ENCODE data around the gene ERBIN.
"Not testable (repeated sequence)": the region's sequence is repeated elsewhere in the genome, so short reads cannot be mapped to it uniquely, and the experiment has no call there.

The ERBIN gene

DNA sequence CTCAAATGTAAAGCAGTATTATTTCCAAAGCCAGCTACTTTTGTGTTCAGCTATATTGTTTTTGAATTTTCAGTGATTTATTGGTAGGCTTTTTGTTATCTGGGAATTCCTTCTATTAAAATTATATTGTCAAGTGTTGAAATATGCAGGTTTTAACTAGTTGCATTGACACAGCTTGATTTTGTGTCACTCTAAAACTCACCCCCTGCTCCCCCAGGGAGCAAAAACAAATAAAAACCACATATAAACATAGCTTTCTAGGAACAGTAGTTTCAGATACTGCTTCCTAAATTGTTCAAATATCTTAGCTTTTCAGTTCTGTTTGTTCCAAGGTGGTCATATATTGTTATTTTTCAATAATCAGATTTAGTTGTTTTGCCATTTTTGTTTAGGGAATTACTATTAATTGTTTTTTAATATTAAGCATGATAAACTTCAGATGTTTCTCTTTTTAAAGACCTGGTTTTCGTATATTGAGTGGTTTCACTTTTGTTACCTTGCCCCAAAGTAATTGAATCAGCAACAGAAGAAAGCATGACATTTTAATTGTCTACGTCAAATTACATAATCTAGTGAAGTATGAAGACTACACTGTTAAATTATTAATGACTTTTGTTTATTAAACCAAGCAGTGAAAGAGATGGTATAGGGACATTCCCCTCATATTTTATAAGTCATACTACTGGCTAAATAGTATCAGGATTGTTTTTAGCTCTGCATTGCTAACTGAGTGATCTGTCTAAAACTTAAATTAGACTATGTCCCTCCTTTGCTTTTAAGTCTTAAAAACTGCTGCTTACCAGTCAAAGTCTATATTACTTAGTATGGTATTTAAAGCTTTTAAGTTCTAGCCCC is 43.4 kb downstream of the ERBIN start:
- no peak for DNase-seq

GRCh38 chr5:65970481-65971367 is 44.3 kb downstream of the ERBIN start:
- DNase-seq = no peak

- no peak for DNase-seq
Measured at GRCh38 chr5:65971643-65972042, 45.3 kb downstream of the ERBIN start.

- not testable (repeated sequence) for DNase-seq
Measured at GRCh38 chr5:65972896-65973295, 46.5 kb downstream of the ERBIN start.

DNA sequence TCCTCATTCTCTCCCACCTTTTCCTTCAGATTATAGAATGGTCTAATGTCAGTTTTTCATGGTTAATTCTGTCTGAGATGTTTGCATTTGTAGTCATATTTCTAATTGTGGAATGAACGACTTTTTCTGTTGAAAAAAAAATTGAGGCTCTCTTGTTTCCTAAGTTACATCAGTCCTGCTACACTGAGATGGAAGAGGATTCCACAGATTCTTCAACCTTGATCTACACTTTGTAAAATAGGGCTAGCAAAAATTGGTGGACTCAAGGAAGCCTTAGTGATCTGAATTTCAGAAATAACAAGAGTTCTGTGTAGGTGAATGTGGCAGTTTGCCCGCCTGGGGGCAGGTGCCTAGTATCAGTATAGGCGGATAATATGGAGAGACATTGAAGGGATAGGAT is 51.9 kb downstream of the ERBIN start:
- DNase-seq = no peak

DNA sequence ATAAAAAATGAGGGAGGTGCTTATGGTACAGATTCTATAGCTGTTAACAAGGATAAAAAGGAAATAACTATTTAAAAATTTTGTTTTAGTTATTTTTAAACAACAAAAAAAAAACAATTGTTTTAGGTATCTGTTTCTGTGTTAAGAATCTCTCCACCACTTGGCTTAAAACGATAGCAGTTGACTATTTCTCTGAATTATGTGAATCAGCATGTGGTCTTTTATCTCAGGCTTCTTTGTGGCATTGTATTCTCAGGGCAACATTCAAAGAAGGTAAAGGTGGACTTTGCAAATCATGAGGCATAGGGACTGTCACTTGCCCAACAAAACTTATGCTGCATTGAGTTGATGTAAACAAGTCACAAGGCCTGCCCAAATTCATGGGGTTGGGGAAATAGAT is 55.2 kb downstream of the ERBIN start:
- DNase-seq = no peak

GRCh38 chr5:65981969-65982619 is 55.7 kb downstream of the ERBIN start:
- DNase-seq = no peak

- DNase-seq = no peak
Measured at GRCh38 chr5:65982635-65983034, 56.3 kb downstream of the ERBIN start.

DNA sequence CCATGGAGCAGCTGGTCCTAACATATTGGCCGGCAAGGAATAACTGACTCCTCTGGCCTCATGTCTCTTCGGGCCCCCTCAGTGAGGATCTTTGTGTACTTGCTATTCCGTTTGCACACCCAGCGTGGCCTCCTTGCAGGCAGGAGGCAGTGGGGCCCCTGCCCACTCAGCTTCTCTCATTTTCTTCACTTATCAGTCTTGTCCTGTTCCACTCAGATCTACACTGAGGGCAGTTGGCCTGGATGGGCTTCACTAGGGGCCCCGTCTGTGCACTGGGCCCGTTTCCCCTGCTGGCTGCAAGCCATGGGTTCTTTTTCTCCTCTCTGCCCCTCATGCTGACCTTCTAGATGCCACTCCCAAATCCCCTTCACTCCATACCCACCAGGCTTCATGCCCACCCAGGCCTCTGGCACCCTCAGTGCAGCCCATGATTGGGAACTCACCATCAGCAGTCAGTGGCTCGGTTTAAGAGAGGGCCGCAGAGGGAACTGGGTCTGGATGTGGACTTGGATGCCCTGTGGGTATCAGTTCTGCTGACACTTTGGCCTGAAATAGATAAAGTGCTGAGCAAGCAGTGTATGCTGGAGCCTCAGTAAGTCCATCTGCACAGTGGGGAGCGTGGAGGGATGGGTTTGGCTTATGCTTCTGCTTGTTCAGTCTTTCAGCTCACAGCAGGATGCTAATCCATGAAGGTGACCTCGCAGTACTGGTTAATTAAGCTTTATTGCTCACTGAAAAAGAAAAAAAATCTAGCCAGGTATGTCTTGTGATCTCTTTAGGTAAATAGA is 57.9 kb downstream of the ERBIN start:
- DNase-seq = no peak

- DNase-seq = no peak
Measured at GRCh38 chr5:65986050-65986451, 59.7 kb downstream of the ERBIN start.

GRCh38 chr5:65986796-65987195 is 60.4 kb downstream of the ERBIN start:
- no peak for DNase-seq

GRCh38 chr5:65987982-65988381 is 61.6 kb downstream of the ERBIN start:
- no peak for DNase-seq

DNA sequence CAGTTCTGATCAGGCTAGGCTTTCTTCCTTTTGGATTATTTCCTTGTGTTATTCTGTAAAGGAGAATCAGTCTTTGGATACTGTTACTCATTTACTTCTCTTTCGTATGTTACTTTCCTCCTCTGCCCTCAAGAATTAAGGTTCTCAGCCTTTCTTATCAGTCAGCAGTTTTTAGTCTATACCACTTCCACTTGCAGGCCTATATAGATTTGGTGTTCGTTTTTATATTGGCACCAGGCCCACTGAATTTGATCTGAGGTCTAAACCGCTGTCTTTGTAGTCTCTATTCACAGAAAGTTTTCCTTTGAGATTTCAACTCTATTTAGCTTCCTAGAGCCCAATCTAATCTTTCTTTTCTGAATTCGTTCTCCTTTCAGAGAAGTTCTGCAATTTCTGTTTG is 62.8 kb downstream of the ERBIN start:
- no peak for DNase-seq

GRCh38 chr5:65992630-65993029 is 66.3 kb downstream of the ERBIN start:
- no peak for DNase-seq

GRCh38 chr5:65994117-65994786 is 67.9 kb downstream of the ERBIN start:
- no peak for DNase-seq

DNA sequence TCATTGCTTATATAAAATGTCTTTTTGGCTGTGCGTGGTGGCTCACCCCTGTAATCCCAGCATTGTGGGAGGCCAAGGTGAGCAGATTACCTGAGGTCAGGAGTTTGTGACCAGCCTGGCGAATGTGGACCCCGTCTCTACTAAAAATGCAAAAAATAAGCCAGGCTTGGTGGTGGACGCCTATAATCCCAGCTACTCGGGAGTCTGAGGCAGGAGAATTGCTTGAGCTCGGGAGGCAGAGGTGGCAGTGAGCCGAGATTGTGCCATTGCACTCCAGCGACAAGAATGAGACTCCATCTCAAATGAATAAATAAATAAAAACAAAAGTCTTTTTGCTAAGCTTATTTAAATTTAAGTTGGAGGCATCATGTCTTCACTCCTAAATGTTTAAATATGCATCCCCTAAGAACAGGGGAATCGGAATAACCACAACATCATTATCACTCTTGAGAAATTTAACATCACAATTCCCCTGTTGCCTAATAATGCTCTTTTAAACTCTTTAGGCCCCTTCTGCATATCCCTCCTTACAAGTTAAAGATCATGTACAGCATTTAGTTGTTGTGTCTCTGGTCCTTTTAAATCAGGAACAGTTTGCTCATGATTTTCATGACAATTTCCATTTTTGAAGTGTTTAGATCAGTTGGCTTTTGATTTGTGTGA is 72.8 kb downstream of the ERBIN start:
- DNase-seq = no peak

DNA sequence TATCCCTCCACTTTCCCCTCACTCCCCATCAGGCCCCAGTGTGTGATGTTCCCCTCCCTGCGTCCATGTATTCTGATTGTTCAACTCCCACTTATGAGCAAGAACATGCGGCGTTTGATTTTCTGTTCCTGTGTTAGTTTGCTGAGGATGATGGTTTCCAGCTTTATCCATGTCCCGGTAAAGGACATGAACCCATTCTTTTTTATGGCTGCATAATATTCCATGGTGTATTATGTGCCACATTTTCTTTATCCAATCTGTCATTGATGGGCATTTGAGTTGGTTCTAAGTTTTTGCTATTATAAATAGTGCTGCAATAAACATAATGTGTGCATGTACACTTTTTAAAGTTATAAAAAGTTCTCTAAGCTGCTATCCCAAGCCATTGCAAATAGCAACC is 75.6 kb downstream of the ERBIN start:
- no peak for DNase-seq

DNA sequence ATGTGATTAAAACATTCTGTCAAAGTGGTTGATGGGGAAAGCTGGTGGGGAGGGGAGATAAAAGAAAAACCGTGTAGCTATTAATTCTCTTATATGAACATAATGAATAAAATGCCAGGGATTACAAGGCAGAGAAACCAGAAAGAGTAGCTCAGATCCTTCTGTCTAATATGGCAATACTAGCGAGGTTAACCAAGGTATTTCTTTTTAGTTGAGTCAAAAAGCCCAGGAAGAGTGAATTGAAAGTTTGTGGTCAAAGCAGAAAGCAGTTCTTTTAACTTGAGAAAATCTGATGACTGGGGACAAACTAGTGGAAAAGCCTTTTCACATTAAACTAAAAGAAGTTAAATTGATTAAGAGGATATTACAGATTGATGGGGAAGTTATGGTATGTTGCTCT is 76.0 kb downstream of the ERBIN start:
- DNase-seq = no peak

DNA sequence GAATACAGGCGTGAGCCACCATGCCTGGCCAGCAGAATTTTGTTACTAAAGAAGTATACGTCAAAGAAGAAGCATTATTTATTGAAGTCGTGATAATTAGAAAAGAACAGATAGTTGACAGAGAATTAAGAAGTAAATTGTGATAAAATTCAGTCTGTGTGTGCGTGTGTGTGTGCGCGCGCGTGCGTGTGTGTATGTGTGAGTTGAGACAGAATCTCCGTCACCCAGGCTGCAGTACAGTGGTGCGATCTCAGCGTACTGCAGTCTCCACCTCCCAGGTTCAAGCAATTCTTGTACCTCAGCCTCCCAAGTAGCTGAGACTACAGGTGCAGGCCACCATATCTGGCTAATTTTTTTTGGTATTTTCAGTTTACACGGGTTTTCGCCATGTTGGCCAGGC is 77.8 kb downstream of the ERBIN start:
- no peak for DNase-seq

- no peak for DNase-seq
Measured at GRCh38 chr5:66009277-66009676, 82.9 kb downstream of the ERBIN start.

GRCh38 chr5:66010476-66010875 is 84.1 kb downstream of the ERBIN start:
- DNase-seq = no peak

- DNase-seq = no peak
Measured at GRCh38 chr5:66012271-66012670, 85.9 kb downstream of the ERBIN start.

All from SHP77 treated with DMSO at 0.1 percent for 48 hours (cell line).